Pericardium fibroblast (primary cell): Measurements from ENCODE around the gene CUL7. TPM values are rescaled to one million over a fixed set of nuclear protein-coding genes. Genes with fewer than 3 reads are reported as not detected.

Experiments used
- total RNA-seq: library from RNA; depleted of rRNA; stranded (reverse); fragments of >200 nt; gene quantifications from 2 replicates; pipeline ENCODE4 v1.2.3, GENCODE V29; 2015

The CUL7 gene
- total RNA-seq: 22.2 and 27.6 TPM in 2 replicates

DNA sequence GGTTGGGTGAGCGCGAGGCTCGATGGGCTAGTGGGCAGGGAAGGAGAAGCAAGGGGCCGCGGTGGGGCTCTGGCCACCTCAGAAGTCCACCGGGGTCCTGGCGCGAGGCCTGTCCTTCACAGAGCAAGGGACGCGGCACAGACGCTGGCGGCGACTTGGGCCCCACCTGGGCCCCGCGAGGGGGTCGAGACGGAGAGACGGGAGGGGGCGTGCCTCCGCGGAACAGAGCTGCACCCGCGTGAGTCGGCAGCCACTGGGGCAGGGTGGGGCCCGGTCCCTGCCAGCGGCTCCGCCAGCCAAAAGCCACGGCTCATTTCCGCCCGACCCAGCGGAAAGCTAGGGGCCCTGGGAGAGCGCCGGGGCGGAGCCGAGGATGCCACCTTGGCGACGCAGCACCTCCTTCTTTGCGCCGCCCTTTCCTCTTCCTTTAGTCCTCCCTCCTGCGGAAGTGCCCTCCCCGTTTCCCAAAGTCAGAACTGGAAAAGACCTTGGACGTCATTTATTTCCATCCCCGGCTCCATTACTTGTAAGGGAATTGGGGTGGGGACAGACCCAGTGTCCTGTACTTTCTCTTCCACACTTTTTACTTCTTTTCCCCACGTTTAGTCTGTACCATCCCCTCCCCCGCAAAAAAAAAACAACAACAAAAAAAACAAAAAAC, at the start of gene CUL7:
TSS of gene CUL7 (minus strand) at position 307 of the 661 bp plus-strand sequence. CDS start 1,063 bp downstream, outside the sequence.

DNA sequence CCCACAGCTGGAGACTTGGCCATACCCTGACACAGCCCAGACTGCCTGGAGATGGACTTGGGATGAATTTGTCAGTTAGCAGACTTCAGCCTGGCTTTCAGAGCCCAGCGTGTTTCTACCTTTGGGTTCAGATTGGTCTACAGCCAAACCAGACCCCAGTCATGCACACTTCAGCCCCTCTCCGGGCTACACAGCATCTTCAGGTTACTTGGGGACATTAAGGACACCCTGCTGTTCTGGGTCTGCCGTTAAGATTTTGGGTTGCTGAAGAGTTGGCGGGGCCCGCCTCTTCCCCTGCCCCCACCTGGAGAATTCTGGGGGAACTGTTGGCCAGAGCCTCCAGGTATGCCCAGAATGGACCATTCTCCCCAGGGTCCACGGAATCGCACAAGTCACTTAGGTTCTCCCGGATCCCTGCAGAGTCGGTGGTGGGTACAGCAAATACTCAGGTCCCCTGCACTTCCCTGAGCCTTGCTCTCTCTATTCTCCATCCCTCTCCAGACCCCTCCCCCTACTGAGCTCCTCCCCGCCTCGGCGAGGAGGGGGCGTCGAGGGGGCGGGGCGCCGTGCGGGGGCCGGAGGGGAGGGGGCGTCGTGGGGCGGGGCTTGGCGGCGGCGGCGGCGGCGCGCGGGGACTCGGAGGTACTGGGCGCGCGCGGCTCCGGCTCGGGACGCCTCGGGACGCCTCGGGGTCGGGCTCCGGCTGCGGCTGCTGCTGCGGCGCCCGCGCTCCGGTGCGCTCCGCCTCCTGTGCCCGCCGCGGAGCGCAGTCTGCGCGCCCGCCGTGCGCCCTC, 22.2 kb upstream of the CUL7 start, which contains the start of gene PTK7:
TSS of gene PTK7 (plus strand) at position 645 of the 794 bp plus-strand sequence. CDS start 175 bp downstream, outside the sequence.

GRCh38 chr6:43059168-43060033, 5.8 kb upstream of the CUL7 start, which contains the start of the genes KLC4 and MRPL2:
TSS of gene KLC4 (plus strand) at chr6:43059631. CDS start at chr6:43061336, 1,705 bp downstream.
TSS of gene MRPL2 (minus strand) at chr6:43059434. CDS start at chr6:43059381, 53 bp downstream.

DNA sequence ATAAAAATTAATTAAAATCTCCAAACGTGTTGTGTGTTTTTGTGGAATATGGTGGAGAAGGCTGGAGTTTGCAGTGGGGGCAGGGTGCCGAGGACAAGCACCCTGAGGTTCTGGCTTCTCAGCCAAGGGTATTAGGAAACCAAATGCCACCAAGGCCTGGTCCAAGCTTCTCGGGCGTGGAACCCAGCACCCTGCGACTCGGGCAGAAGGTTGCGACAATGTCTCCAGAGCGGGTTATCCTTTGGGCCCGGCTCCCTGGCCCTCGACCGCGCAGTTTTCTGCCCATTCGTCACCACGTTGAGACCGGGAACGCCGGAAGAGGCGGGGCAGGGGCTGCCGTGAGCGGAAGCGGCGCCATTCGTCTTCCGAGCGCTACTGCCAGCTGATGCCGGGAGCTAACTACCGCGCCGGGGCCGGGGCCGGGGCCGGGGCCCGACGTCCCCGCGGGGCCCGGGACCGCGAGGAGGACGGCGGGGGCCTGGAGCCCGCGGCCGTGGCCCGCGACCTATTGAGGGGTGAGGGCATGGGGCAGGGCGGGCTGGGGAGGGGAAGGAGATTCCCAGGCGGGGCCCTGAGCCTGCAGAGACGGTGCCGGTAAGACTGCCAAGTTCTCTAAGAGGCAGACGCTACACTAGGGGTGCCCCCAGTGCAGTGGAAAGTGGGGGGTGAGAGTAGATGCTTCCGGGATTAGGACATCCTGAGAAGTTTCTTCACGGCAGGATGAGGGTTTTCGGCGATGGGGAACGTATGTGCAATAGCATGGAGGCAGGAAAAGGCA, 32.2 kb downstream of the CUL7 start, which contains the start of gene RRP36:
TSS of gene RRP36 (plus strand) at position 354 of the 778 bp plus-strand sequence. CDS start at position 386, 32 bp downstream.

GRCh38 chr6:43013843-43014433, 39.7 kb downstream of the CUL7 start, which contains the start of the genes KLHDC3 and MEA1:
TSS of gene KLHDC3 (plus strand) at chr6:43014249. CDS start at chr6:43017193, 2,944 bp downstream.
TSS of gene MEA1 (minus strand) at chr6:43013946. CDS start at chr6:43013813, 133 bp downstream.

Other genes with a start within 250 kb of the CUL7 start
- 61.5 and 65.8 TPM in 2 replicates for gene RPL7L1, start 174.2 kb downstream of the CUL7 start, total RNA-seq
- not detected in 2 replicates for gene PTCRA, start 137.8 kb downstream of the CUL7 start, total RNA-seq
- 31.3 and 44.8 TPM in 2 replicates for gene CNPY3, start 124.4 kb downstream of the CUL7 start, total RNA-seq
- not detected in 2 replicates for gene GNMT, start 93.1 kb downstream of the CUL7 start, total RNA-seq
- gene PEX6, start 74.7 kb downstream of the CUL7 start, total RNA-seq: 30.1 and 40.1 TPM in 2 replicates
- 40.0 and 50.5 TPM in 2 replicates for gene PPP2R5D, start 69.3 kb downstream of the CUL7 start, total RNA-seq
- gene MEA1, start 39.9 kb downstream of the CUL7 start, total RNA-seq: 54.0 and 96.0 TPM in 2 replicates
- gene KLHDC3, start 39.6 kb downstream of the CUL7 start, total RNA-seq: 112 and 172 TPM in 2 replicates
- 42.2 and 73.4 TPM in 2 replicates for gene RRP36, start 32.2 kb downstream of the CUL7 start, total RNA-seq
- 13.4 and 23.5 TPM in 2 replicates for gene MRPL2, start 5.6 kb upstream of the CUL7 start, total RNA-seq
- 15.3 and 47.3 TPM in 2 replicates for gene KLC4, start 5.8 kb upstream of the CUL7 start, total RNA-seq
- gene PTK7, start 22.5 kb upstream of the CUL7 start, total RNA-seq: 171 and 174 TPM in 2 replicates
- 20.3 and 31.0 TPM in 2 replicates for gene SRF, start 117.4 kb upstream of the CUL7 start, total RNA-seq
- gene CUL9, start 128.3 kb upstream of the CUL7 start, total RNA-seq: 16.0 and 29.5 TPM in 2 replicates
- gene DNPH1, start 175.6 kb upstream of the CUL7 start, total RNA-seq: 93.9 and 147 TPM in 2 replicates
- gene TTBK1, start 189.6 kb upstream of the CUL7 start, total RNA-seq: not detected in 2 replicates
- gene SLC22A7, start 244.4 kb upstream of the CUL7 start, total RNA-seq: not detected in 2 replicates